GM19099 (cell line): ENCODE results near the gene ZBTB1.

Experiments used
- POLR2A ChIP-seq: IDR thresholded peaks from 3 replicates; pipeline ENCODE4 v1.6.1; 2011; ENCODE audit warnings: low read depth; ENCODE audit not compliant: insufficient read length; ENCODE audit errors: extremely low read depth

The ZBTB1 gene

GRCh38 chr14:64540208-64541202 lies 35.9 kb downstream of the ZBTB1 start, which contains the start of gene HSPA2:
Gene HSPA2 (plus strand): TSS chr14:64540741. CDS start chr14:64540850, 109 bp downstream.
- TF ChIP-seq POLR2A: peak; percentile 86

GRCh38 chr14:64541261-64541971 lies 36.8 kb downstream of the ZBTB1 start:
- TF ChIP-seq POLR2A: no peak

- no peak for TF ChIP-seq POLR2A
Observed at GRCh38 chr14:64541972-64542835, 37.6 kb downstream of the ZBTB1 start.

- no peak for TF ChIP-seq POLR2A
Observed at GRCh38 chr14:64542836-64543201, 38.2 kb downstream of the ZBTB1 start.

GRCh38 chr14:64544607-64545312 lies 40.2 kb downstream of the ZBTB1 start:
- TF ChIP-seq POLR2A: no peak

- TF ChIP-seq POLR2A: no peak
Observed at GRCh38 chr14:64549016-64549415, 44.4 kb downstream of the ZBTB1 start.

GRCh38 chr14:64549791-64550620 lies 45.4 kb downstream of the ZBTB1 start, which contains the start of gene PPP1R36:
Gene PPP1R36 (plus strand): TSS chr14:64549961. CDS start chr14:64549998, 37 bp downstream.
- no peak for TF ChIP-seq POLR2A

GRCh38 chr14:64550621-64551333 lies 46.2 kb downstream of the ZBTB1 start:
- no peak for TF ChIP-seq POLR2A

- no peak for TF ChIP-seq POLR2A
Observed at GRCh38 chr14:64554556-64554955, 50.0 kb downstream of the ZBTB1 start.

- no peak for TF ChIP-seq POLR2A
Observed at GRCh38 chr14:64556526-64556925, 52.0 kb downstream of the ZBTB1 start.

- TF ChIP-seq POLR2A: no peak
Observed at GRCh38 chr14:64561631-64562030, 57.1 kb downstream of the ZBTB1 start.

- TF ChIP-seq POLR2A: no peak
Observed at GRCh38 chr14:64562436-64562835, 57.9 kb downstream of the ZBTB1 start.

- no peak for TF ChIP-seq POLR2A
Observed at GRCh38 chr14:64563696-64564095, 59.1 kb downstream of the ZBTB1 start.

- no peak for TF ChIP-seq POLR2A
Observed at GRCh38 chr14:64566651-64567122, 62.1 kb downstream of the ZBTB1 start.
